Fibroblast of upper back skin (primary cell): ENCODE measurements around the gene PPP2R2C.

Experiments
- DNase-seq: peaks from one replicate; pipeline ENCODE4 v3.0.0-alpha.2; 2013

The PPP2R2C gene

GRCh38 chr4:6339818-6340445, 132.5 kb downstream of the PPP2R2C start:
- no peak for DNase-seq

GRCh38 chr4:6338951-6339817, 133.2 kb downstream of the PPP2R2C start:
- no peak for DNase-seq

- DNase-seq = no peak
Observed at GRCh38 chr4:6338175-6338950, 134.1 kb downstream of the PPP2R2C start.

- DNase-seq = no peak
Observed at GRCh38 chr4:6337331-6337935, 135.0 kb downstream of the PPP2R2C start.

GRCh38 chr4:6336166-6336565, 136.2 kb downstream of the PPP2R2C start:
- DNase-seq = no peak

- DNase-seq = no peak
Observed at GRCh38 chr4:6335040-6335590, 137.3 kb downstream of the PPP2R2C start.

- DNase-seq = no peak
Observed at GRCh38 chr4:6334203-6334887, 138.1 kb downstream of the PPP2R2C start.

- no peak for DNase-seq
Observed at GRCh38 chr4:6333301-6334202, 138.9 kb downstream of the PPP2R2C start.

GRCh38 chr4:6332669-6333050, 139.8 kb downstream of the PPP2R2C start:
- DNase-seq = no peak

GRCh38 chr4:6332042-6332668, 140.3 kb downstream of the PPP2R2C start:
- DNase-seq = peak; percentile 18

GRCh38 chr4:6331468-6331867, 140.9 kb downstream of the PPP2R2C start:
- no peak for DNase-seq

- no peak for DNase-seq
Observed at GRCh38 chr4:6331018-6331417, 141.4 kb downstream of the PPP2R2C start.

- DNase-seq = no peak
Observed at GRCh38 chr4:6330384-6330767, 142.0 kb downstream of the PPP2R2C start.

GRCh38 chr4:6329478-6330383, 142.7 kb downstream of the PPP2R2C start:
- no peak for DNase-seq

GRCh38 chr4:6328526-6328925, 143.9 kb downstream of the PPP2R2C start:
- DNase-seq = no peak

GRCh38 chr4:6327220-6327917, 145.0 kb downstream of the PPP2R2C start:
- DNase-seq = peak; percentile 62

- DNase-seq = no peak
Observed at GRCh38 chr4:6326312-6327060, 145.9 kb downstream of the PPP2R2C start.

GRCh38 chr4:6325788-6326290, 146.6 kb downstream of the PPP2R2C start:
- no peak for DNase-seq
